Right lobe of liver (tissue), 4 donors: ENCODE measurements around the gene DMTF1.

Source experiments
- POLR2A ChIP-seq: fragments of 450-650 bp; IDR thresholded peaks from one replicate; pipeline ENCODE4 v1.6.1; 2017; ENCODE audit warnings: antibody characterized with exemption, mild to moderate bottlenecking
- TF ChIP-seq, protein P1 (sequence below), 4 donors: fragments of 200-600 bp in 3 of 4; fragments of 450-650 bp in 1 of 4; IDR thresholded peaks; one replicate each; pipeline versions ENCODE4 v1.5.1 to v1.8.0; 2016 to 2022; ENCODE audit warnings: antibody characterized with exemption in 4 of 4, mild to moderate bottlenecking in 2 of 4
- donor health status: DM: no; HTN: no; CAD: no.
- donor health status: DM: no; HTN: no; CAD: no.
- donor health status: DM: no; HTN: yes; CAD: no.

DNA sequence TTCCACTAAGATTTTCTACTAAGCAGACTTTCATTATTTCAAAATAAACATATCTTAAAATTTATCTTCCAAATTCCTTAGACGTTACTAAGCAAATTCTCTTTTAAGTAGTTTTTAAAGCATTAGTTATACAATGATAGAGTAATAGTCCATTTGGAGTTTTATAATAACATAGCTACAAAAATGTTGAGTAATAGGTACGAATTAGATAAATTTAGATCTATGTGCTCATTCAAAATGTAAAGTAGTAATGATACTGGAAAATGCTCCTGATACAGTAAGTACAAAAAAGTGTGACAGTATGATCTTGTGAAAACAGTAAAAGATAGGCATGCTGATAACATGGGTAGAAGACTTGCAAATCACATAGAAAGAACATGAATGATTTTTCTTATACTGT, 4.5 kb downstream of the DMTF1 start:
- TF ChIP-seq, protein P1, sequence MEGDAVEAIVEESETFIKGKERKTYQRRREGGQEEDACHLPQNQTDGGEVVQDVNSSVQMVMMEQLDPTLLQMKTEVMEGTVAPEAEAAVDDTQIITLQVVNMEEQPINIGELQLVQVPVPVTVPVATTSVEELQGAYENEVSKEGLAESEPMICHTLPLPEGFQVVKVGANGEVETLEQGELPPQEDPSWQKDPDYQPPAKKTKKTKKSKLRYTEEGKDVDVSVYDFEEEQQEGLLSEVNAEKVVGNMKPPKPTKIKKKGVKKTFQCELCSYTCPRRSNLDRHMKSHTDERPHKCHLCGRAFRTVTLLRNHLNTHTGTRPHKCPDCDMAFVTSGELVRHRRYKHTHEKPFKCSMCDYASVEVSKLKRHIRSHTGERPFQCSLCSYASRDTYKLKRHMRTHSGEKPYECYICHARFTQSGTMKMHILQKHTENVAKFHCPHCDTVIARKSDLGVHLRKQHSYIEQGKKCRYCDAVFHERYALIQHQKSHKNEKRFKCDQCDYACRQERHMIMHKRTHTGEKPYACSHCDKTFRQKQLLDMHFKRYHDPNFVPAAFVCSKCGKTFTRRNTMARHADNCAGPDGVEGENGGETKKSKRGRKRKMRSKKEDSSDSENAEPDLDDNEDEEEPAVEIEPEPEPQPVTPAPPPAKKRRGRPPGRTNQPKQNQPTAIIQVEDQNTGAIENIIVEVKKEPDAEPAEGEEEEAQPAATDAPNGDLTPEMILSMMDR (IDR thresholded peaks at IDR 0.05), result no peak
- no peak for TF ChIP-seq POLR2A
